Measurements from ENCODE around the gene TFPT. TPM values are rescaled to one million over a fixed set of nuclear protein-coding genes. Genes with fewer than 3 reads are reported as not detected.

The TFPT gene
- total and polyA plus RNA-seq, 2 of the 13 experiments (the other 11 are each of a cell fraction or from before 2014, with no cell fraction given) = 8.4 to 10.7 TPM

- TF ChIP-seq POGK (CRISPR knock-in tag; conservative IDR thresholded peaks at IDR 0.05) = no peak
- no peak for TF ChIP-seq ZNF629 (CRISPR knock-in tag; conservative IDR thresholded peaks at IDR 0.05)
- no peak for TF ChIP-seq NRL (CRISPR knock-in tag; IDR thresholded peaks at IDR 0.05; ENCODE audit: borderline replicate concordance)
- TF ChIP-seq, protein P1, sequence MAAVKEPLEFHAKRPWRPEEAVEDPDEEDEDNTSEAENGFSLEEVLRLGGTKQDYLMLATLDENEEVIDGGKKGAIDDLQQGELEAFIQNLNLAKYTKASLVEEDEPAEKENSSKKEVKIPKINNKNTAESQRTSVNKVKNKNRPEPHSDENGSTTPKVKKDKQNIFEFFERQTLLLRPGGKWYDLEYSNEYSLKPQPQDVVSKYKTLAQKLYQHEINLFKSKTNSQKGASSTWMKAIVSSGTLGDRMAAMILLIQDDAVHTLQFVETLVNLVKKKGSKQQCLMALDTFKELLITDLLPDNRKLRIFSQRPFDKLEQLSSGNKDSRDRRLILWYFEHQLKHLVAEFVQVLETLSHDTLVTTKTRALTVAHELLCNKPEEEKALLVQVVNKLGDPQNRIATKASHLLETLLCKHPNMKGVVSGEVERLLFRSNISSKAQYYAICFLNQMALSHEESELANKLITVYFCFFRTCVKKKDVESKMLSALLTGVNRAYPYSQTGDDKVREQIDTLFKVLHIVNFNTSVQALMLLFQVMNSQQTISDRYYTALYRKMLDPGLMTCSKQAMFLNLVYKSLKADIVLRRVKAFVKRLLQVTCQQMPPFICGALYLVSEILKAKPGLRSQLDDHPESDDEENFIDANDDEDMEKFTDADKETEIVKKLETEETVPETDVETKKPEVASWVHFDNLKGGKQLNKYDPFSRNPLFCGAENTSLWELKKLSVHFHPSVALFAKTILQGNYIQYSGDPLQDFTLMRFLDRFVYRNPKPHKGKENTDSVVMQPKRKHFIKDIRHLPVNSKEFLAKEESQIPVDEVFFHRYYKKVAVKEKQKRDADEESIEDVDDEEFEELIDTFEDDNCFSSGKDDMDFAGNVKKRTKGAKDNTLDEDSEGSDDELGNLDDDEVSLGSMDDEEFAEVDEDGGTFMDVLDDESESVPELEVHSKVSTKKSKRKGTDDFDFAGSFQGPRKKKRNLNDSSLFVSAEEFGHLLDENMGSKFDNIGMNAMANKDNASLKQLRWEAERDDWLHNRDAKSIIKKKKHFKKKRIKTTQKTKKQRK (IDR thresholded peaks at IDR 0.05; ENCODE audit: low read length) = no peak
- no peak for TF ChIP-seq NFRKB (IDR thresholded peaks at IDR 0.05)
- TF ChIP-seq ELF4 (CRISPR knock-in tag; IDR thresholded peaks at IDR 0.05; ENCODE audit: borderline replicate concordance) = no peak
- TF ChIP-seq LRRFIP1 (CRISPR knock-in tag; conservative IDR thresholded peaks at IDR 0.05) = no peak
- TF ChIP-seq, protein P2, sequence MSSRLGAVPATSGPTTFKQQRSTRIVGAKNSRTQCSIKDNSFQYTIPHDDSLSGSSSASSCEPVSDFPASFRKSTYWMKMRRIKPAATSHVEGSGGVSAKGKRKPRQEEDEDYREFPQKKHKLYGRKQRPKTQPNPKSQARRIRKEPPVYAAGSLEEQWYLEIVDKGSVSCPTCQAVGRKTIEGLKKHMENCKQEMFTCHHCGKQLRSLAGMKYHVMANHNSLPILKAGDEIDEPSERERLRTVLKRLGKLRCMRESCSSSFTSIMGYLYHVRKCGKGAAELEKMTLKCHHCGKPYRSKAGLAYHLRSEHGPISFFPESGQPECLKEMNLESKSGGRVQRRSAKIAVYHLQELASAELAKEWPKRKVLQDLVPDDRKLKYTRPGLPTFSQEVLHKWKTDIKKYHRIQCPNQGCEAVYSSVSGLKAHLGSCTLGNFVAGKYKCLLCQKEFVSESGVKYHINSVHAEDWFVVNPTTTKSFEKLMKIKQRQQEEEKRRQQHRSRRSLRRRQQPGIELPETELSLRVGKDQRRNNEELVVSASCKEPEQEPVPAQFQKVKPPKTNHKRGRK (CRISPR knock-in tag; IDR thresholded peaks at IDR 0.05) = no peak
- no peak for TF ChIP-seq ZNF7 (CRISPR knock-in tag; IDR thresholded peaks at IDR 0.05)
- TF ChIP-seq CBX1 (IDR thresholded peaks at IDR 0.05; ENCODE audit: low read depth) = no peak
- no peak for TF ChIP-seq ZNF569 (CRISPR knock-in tag; IDR thresholded peaks at IDR 0.05; ENCODE audit: borderline replicate concordance)
- TF ChIP-seq, protein P3, sequence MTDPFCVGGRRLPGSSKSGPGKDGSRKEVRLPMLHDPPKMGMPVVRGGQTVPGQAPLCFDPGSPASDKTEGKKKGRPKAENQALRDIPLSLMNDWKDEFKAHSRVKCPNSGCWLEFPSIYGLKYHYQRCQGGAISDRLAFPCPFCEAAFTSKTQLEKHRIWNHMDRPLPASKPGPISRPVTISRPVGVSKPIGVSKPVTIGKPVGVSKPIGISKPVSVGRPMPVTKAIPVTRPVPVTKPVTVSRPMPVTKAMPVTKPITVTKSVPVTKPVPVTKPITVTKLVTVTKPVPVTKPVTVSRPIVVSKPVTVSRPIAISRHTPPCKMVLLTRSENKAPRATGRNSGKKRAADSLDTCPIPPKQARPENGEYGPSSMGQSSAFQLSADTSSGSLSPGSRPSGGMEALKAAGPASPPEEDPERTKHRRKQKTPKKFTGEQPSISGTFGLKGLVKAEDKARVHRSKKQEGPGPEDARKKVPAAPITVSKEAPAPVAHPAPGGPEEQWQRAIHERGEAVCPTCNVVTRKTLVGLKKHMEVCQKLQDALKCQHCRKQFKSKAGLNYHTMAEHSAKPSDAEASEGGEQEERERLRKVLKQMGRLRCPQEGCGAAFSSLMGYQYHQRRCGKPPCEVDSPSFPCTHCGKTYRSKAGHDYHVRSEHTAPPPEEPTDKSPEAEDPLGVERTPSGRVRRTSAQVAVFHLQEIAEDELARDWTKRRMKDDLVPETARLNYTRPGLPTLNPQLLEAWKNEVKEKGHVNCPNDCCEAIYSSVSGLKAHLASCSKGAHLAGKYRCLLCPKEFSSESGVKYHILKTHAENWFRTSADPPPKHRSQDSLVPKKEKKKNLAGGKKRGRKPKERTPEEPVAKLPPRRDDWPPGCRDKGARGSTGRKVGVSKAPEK (CRISPR knock-in tag; IDR thresholded peaks at IDR 0.05; ENCODE audit: borderline replicate concordance) = no peak
- TF ChIP-seq ZFYVE20 (CRISPR knock-in tag; IDR thresholded peaks at IDR 0.05; ENCODE audit: borderline replicate concordance, low read depth) = no peak
- TF ChIP-seq SETDB1 (CRISPR knock-in tag; IDR thresholded peaks at IDR 0.05; ENCODE audit: borderline replicate concordance) = no peak
These were observed 18.0 kb upstream of the TFPT start (continued) for GRCh38 chr19:54133312-54133956.
